ENCODE data around the gene VPS26B. TPM values are rescaled to one million over a fixed set of nuclear protein-coding genes. Genes with fewer than 3 reads are reported as not detected.

Gene VPS26B
- total and polyA plus RNA-seq, 9 of the 15 experiments (the other 6 are each of a cell fraction or from before 2014, with no cell fraction given): 3.5 to 43.3 (median 27.4) TPM

DNA sequence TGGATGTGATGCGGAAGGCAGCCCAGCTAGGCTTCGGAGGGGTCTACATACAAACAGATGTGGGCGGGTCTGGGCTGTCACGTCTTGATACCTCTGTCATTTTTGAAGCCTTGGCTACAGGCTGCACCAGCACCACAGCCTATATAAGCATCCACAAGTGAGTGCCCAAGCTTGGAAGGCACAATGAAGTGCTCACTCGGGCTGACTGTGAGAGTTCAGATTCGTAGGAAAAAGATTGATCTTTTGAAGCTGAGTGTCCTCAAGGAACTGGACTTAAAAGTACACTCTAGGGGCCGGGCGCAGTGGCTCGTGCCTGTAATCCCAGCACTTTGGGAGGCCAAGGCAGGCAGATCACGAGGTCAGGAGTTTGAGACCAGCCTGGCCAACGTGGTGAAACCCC, 32.6 kb downstream of the VPS26B start:
- CTCF ChIA-PET (ENCODE audit: low intra/inter-chr PET ratio): no interaction called here
- POLR2A ChIA-PET: interaction anchor here (0.6 to 0.7 kb wide), 2 partner anchors 9 to 105 kb away, joined by 3 read pairs; no protein-coding TSS in a partner anchor
- no peak overlapping the region for H3K4me3 ChIP-seq

DNA sequence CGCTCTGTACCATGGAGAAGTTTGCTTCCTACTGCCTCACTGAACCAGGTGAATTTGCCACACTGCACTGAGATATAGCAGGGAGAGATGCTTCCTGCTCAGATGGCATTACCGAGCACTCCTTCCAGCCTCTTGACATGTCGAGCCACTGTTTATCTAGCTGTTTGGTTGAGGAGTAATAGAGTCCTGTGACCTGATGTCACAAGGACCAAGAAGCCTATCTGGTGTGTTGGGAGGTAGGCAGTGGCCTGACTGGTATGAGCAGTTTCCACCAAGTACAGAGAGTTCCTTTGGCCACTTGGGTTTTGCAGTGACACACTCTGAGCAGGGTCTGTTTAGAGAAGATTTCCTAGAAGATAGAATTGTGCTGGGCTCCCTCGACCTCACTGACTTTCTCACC, 34.1 kb downstream of the VPS26B start:
- POLR2A ChIA-PET: no interaction called here
- TF ChIP-seq ZNF41 (CRISPR knock-in tag; conservative IDR thresholded peaks at IDR 0.05) (no peak), MYBL2 (IDR thresholded peaks at IDR 0.05; ENCODE audit: low read depth) (no peak), MYBL2 (CRISPR knock-in tag; IDR thresholded peaks at IDR 0.05; ENCODE audit: borderline replicate concordance) (no peak), SPI1 (IDR thresholded peaks at IDR 0.05; ENCODE audit: borderline replicate concordance, low read depth, low read length) (no peak), NCOA2 (IDR thresholded peaks at IDR 0.05; ENCODE audit: partially characterized antibody in 2 of 2) (no peak), ZNF79 (CRISPR knock-in tag; IDR thresholded peaks at IDR 0.05; ENCODE audit: low read depth) (no peak), KHSRP (IDR thresholded peaks at IDR 0.05) (no peak), ATF7 (IDR thresholded peaks at IDR 0.05) (no peak), ZNF175 (CRISPR knock-in tag; IDR thresholded peaks at IDR 0.05; ENCODE audit: low read depth) (no peak), NR0B1 (IDR thresholded peaks at IDR 0.05; ENCODE audit: partially characterized antibody) (no peak), SIRT6 (IDR thresholded peaks at IDR 0.05; ENCODE audit: low read depth, low read length) (no peak), MYNN (IDR thresholded peaks at IDR 0.05) (no peak), MYNN (CRISPR knock-in tag; IDR thresholded peaks at IDR 0.05) (no peak)

More for the DNA sequence above, 32.6 kb downstream of the VPS26B start:
- H3K36me3 ChIP-seq (ENCODE audit: control insufficient read depth, insufficient read depth, low read length): peaks cover 49% of the 10 kb centered on the region
- H3K9ac ChIP-seq (ENCODE audit: insufficient read depth in 1 of 2, low read depth in 2 of 2, low read length in 2 of 2): no peak overlapping the region
- FAIRE-seq (no peak), ATAC-seq (no peak), DNase-seq (ENCODE audit: extremely low read depth in 1 of 4, low spot score in 3 of 4) (no peak)
- WGBS (ENCODE audit: insufficient coverage, low coverage, missing lambda C conversion rate): 87% methylated on average over 11 of the region's 11 CpGs
- BruUV-seq (replicated peaks): no TSS peak
- no peaks in the 10 kb centered on the region for H3K27me3 ChIP-seq (ENCODE audit: control insufficient read depth in 2 of 2, insufficient read depth in 2 of 2, low read length in 2 of 2)
- peaks cover 27% of the 10 kb centered on the region for H3K79me2 ChIP-seq (ENCODE audit: control insufficient read depth, insufficient read depth, low read length)
- H3K4me1 ChIP-seq (replicated peaks in 1 of 2; ENCODE audit: control insufficient read depth in 2 of 2, insufficient read depth in 2 of 2, low read length in 2 of 2): peaks cover 3 to 7% of the 10 kb centered on the region in 2 experiments; a peak in 4 of 5 replicates
- no peaks in the 10 kb centered on the region for H4K20me1 ChIP-seq (replicated peaks; ENCODE audit: control insufficient read depth, insufficient read depth, low read length)
- H2AFZ ChIP-seq (ENCODE audit: low read depth, low read length): no peak overlapping the region
- in situ Hi-C loops (cut with MboI): no loop called here
- no peak overlapping the region for H3K27ac ChIP-seq (ENCODE audit: extremely low read depth, low read depth, low read length)
- intact Hi-C loops (cut with micrococcal nuclease): no loop called here
- TF ChIP-seq TBP (optimal IDR thresholded peaks at IDR 0.05; ENCODE audit: low read depth, low read length): no peak
- H3K4me2 ChIP-seq (ENCODE audit: insufficient read depth, low read length): no peak overlapping the region
- no peaks in the 10 kb centered on the region for H3K9me3 ChIP-seq (replicated peaks; ENCODE audit: control insufficient read depth, insufficient read depth, low read depth, low read length)
- no peaks in the 10 kb centered on the region for H3K9me1 ChIP-seq (ENCODE audit: control insufficient read depth, insufficient read depth, low read length)

More for the DNA sequence above, 34.1 kb downstream of the VPS26B start:
- no peaks in the 10 kb centered on the region for H4K20me1 ChIP-seq (replicated peaks; ENCODE audit: control insufficient read depth, insufficient read depth, low read length)
- no peaks in the 10 kb centered on the region for H3K9me1 ChIP-seq (ENCODE audit: control insufficient read depth, insufficient read depth, low read length)
- no peaks in the 10 kb centered on the region for H3K27me3 ChIP-seq (ENCODE audit: control insufficient read depth in 2 of 2, insufficient read depth in 2 of 2, low read length in 2 of 2)
- BruUV-seq (replicated peaks): no TSS peak
- H2AFZ ChIP-seq (ENCODE audit: low read depth, low read length): no peak overlapping the region
- 69% methylated on average over 4 of the region's 4 CpGs for WGBS (ENCODE audit: insufficient coverage, low coverage, missing lambda C conversion rate)
- intact Hi-C loops (cut with micrococcal nuclease) (no loop called here), in situ Hi-C loops (cut with MboI) (no loop called here)
- no peak overlapping the region for H3K4me2 ChIP-seq (ENCODE audit: insufficient read depth, low read length)
- no peaks in the 10 kb centered on the region for H3K9me3 ChIP-seq (replicated peaks; ENCODE audit: control insufficient read depth, insufficient read depth, low read depth, low read length)
- FAIRE-seq: no peak
- CTCF ChIA-PET (ENCODE audit: low intra/inter-chr PET ratio): no interaction called here
- no peak for DNase-seq (ENCODE audit: extremely low read depth in 1 of 4, low spot score in 3 of 4)
- H3K27ac ChIP-seq (ENCODE audit: extremely low read depth, low read depth, low read length): no peak overlapping the region
- H3K4me3 ChIP-seq: no peak overlapping the region
- peaks cover 1 to 7% of the 10 kb centered on the region in 2 experiments; a peak in 3 of 5 replicates for H3K4me1 ChIP-seq (replicated peaks in 1 of 2; ENCODE audit: control insufficient read depth in 2 of 2, insufficient read depth in 2 of 2, low read length in 2 of 2)
- no peak overlapping the region for H3K9ac ChIP-seq (ENCODE audit: insufficient read depth in 1 of 2, low read depth in 2 of 2, low read length in 2 of 2)
- H3K79me2 ChIP-seq (ENCODE audit: control insufficient read depth, insufficient read depth, low read length): peaks cover 18% of the 10 kb centered on the region
- H3K36me3 ChIP-seq (ENCODE audit: control insufficient read depth, insufficient read depth, low read length): peaks cover 63% of the 10 kb centered on the region
- no peak for ATAC-seq

Data from K562 (cell line).